GM13977 (cell line): Measurements from ENCODE around the gene KHDRBS2.

Experiments
- DNase-seq: peaks from one replicate; pipeline ENCODE4 v3.0.0; 2012; ENCODE audit warnings: low spot score
- in situ Hi-C: fragments of 300-500 bp; cut with MboI; formaldehyde crosslinking; loops from one replicate; pipeline ENCODE4 v1.12.0; 2022; ENCODE audit warnings: low sequenced_read_pairs, low pct_unique_long_range_greater_than_20kb, mixed read lengths, inconsistent platforms; ENCODE audit not compliant: unreplicated experiment
- TF ChIP-seq, protein P1 (sequence below): IDR thresholded peaks from 2 replicates; pipeline ENCODE4 v1.5.1; 2012; ENCODE audit warnings: mild to moderate bottlenecking, control low read depth; ENCODE audit not compliant: insufficient read depth; ENCODE audit errors: extremely low read depth, missing control alignments

KHDRBS2 gene

GRCh38 chr6:62288974-62289373, 2.9 kb upstream of the KHDRBS2 start:
- in situ Hi-C loops, result no loop called here
- TF ChIP-seq, protein P1, sequence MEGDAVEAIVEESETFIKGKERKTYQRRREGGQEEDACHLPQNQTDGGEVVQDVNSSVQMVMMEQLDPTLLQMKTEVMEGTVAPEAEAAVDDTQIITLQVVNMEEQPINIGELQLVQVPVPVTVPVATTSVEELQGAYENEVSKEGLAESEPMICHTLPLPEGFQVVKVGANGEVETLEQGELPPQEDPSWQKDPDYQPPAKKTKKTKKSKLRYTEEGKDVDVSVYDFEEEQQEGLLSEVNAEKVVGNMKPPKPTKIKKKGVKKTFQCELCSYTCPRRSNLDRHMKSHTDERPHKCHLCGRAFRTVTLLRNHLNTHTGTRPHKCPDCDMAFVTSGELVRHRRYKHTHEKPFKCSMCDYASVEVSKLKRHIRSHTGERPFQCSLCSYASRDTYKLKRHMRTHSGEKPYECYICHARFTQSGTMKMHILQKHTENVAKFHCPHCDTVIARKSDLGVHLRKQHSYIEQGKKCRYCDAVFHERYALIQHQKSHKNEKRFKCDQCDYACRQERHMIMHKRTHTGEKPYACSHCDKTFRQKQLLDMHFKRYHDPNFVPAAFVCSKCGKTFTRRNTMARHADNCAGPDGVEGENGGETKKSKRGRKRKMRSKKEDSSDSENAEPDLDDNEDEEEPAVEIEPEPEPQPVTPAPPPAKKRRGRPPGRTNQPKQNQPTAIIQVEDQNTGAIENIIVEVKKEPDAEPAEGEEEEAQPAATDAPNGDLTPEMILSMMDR, result no peak
- DNase-seq, result no peak

DNA sequence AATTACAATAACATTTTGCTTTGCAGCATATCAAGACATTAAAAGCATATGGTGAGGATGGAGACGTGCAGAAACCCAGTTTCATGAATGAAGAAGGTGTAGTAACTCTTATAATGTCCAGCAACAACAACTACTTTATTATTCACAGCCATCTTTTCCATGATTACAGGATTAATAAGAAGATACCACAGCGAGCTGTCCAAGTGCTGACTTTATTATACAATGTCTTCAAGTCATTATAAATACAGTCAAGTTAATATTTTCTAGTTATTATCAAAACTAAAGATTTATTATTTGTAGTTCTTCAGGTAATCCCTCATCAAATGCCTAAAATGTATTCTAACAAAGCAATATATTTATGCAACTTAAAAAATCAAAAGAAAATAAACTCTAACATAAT, 2.5 kb upstream of the KHDRBS2 start:
- no peak for DNase-seq
- in situ Hi-C loops, result no loop called here
- TF ChIP-seq, protein P1, result no peak

- TF ChIP-seq, protein P1, result no peak
- no peak for DNase-seq
- in situ Hi-C loops, result no loop called here
These were observed 432 bp upstream of the KHDRBS2 start for GRCh38 chr6:62286470-62286843.

- DNase-seq, result no peak
- in situ Hi-C loops, result no loop called here
- TF ChIP-seq, protein P1, result no peak
These were observed 1.3 kb downstream of the KHDRBS2 start for GRCh38 chr6:62284725-62285124.

DNA sequence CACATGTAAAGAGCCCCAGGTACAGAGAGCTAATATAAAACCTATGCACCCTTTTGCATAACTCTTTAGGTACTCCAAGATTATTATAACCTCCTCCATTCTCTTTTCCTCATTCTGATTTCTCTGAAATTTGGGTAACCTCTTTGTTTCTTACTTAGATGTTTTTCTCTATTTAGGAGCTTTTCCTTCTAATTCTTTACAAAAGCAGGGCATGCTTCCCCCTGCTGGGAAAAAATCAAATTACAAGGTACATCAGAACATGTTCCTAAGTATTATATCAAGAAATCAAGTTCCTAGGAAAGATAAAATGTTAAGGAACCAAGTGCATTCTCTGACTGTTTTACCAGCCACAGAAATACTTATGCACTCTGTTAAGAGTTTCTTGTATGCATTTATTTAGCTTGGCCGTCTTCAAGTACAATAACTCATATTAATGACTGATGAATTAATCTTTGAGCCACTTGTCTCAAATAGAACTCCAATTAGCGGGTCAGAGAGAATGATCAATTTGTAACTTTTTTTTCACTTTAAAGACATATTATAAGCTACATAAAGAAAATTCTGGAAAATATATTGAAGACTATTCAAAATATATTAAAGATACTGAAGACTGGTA, 2.1 kb downstream of the KHDRBS2 start:
- peak; percentile 9 for DNase-seq
- TF ChIP-seq, protein P1, result peak; percentile 61
- in situ Hi-C loops, result no loop called here

- TF ChIP-seq, protein P1, result no peak
- in situ Hi-C loops, result no loop called here
- no peak for DNase-seq
These were observed 2.7 kb downstream of the KHDRBS2 start for GRCh38 chr6:62283365-62283764.

- TF ChIP-seq, protein P1, result no peak
- in situ Hi-C loops, result no loop called here
- DNase-seq, result no peak
These were observed 5.9 kb downstream of the KHDRBS2 start for GRCh38 chr6:62280099-62280498.
